ENCODE results near the gene HBA2.
"Not testable (repeated sequence)": the region's sequence is repeated elsewhere in the genome, so short reads cannot be mapped to it uniquely, and the experiment has no call there.

The HBA2 gene

DNA sequence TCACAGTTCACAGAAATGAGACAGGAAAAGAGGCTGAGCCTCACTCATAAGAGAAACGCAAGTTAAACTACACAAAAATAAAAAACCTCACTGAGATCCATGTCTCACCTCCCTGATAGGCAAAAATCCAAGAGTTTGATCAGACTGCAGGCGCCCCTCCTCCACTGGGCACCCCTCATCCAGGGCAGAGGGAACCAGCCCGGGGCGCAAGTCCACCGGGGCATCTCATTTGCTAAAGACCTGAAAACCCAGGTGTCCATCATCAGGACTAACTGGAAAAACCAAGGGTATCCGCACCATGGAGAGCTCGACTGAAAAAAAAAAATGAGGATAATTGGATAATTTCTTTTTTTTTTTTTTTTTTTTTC lies 17.7 kb upstream of the HBA2 start:
- no peak for DNase-seq (ENCODE audit: low spot score)

DNA sequence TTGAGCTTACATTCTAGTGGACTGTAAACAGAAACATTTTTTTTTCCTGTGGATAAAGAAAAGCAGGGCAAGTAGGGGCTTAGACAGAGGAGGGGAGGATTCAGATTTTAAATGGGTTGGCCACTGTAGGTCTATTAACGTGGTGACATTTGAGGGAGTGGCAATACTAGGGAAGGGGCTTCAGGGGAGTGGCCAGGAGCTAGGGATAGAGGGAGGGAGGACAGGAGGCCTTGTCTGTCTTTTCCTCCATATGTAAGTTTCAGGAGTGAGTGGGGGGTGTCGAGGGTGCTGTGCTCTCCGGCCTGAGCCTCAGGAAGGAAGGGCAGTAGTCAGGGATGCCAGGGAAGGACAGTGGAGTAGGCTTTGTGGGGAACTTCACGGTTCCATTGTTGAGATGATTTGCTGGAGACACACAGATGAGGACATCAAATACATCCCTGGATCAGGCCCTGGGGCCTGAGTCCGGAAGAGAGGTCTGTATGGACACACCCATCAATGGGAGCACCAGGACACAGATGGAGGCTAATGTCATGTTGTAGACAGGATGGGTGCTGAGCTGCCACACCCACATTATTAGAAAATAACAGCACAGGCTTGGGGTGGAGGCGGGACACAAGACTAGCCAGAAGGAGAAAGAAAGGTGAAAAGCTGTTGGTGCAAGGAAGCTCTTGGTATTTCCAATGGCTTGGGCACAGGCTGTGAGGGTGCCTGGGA lies 13.4 kb upstream of the HBA2 start:
- DNase-seq (ENCODE audit: low spot score): no peak

- DNase-seq (ENCODE audit: low spot score): not testable (repeated sequence)
Observed at GRCh38 chr16:160242-160641, 12.4 kb upstream of the HBA2 start.

GRCh38 chr16:160691-161190 lies 11.9 kb upstream of the HBA2 start:
- DNase-seq (ENCODE audit: low spot score): no peak

- DNase-seq (ENCODE audit: low spot score): no peak
Observed at GRCh38 chr16:162271-162991, 10.2 kb upstream of the HBA2 start.

DNA sequence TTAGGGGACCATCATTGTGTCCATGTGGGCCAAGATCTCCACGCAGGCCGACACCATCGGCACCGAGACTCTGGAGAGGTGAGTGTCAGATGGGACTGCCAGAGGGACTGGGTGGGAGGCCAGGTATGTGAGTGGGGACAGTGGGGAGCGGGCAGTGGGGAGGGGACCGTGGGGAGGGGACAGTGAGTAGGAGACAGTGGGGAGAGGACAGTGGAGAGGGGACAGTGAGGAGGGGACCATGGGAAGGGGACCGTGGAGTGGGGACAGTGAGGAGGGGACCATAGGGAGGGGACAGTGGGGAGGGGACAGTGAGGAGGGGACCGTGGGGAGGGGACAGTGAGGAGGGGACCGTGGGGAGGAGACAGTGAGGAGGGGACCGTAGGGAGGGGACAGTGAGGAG lies 9.5 kb upstream of the HBA2 start:
- not testable (repeated sequence) for DNase-seq (ENCODE audit: low spot score)

GRCh38 chr16:163696-164095 lies 9.0 kb upstream of the HBA2 start:
- DNase-seq (ENCODE audit: low spot score): not testable (repeated sequence)

GRCh38 chr16:164134-164823 lies 8.4 kb upstream of the HBA2 start:
- DNase-seq (ENCODE audit: low spot score): not testable (repeated sequence)

GRCh38 chr16:164827-165538 lies 7.7 kb upstream of the HBA2 start:
- DNase-seq (ENCODE audit: low spot score): no peak

DNA sequence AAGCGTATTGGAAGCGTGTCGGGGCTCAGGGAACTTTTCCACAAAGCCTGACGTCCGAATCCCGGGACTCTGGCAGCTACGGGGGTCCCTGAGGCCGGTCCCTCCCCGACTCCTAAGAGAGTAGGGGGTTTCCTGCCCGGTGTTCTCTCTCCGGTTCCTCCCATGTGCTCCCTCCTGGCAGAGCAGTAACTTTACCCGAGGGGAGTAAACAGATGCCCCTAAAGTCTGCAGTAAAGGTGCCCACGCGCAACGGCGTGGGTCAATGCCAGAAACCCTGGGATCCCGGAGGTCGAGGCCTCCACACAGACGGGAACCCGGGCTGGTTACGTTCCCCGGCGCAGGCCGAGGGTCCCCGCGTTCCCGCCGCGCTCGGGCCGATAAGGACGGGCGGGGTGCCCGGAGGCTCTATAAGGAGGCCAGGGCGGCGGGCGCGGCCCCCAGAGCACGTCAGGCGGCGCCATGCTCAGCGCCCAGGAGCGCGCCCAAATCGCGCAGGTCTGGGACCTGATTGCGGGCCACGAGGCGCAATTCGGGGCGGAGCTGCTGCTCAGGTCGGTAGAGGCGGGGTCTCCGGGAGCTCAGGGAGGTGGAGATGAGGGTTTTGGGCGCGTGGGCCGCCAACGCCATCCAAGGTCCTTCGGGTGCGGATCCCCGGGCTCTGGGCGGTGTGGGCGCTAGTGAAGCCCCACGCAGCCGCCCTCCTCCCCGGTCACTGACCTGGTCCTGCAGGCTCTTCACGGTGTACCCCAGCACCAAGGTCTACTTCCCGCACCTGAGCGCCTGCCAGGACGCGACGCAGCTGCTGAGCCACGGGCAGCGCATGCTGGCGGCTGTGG lies 6.9 kb upstream of the HBA2 start, which contains the start of gene HBM:
Gene HBM, plus strand, starts transcription at position 440 of the 836 bp plus-strand sequence. Its CDS starts 20 bp downstream, at position 460.
- DNase-seq (ENCODE audit: low spot score): no peak

DNA sequence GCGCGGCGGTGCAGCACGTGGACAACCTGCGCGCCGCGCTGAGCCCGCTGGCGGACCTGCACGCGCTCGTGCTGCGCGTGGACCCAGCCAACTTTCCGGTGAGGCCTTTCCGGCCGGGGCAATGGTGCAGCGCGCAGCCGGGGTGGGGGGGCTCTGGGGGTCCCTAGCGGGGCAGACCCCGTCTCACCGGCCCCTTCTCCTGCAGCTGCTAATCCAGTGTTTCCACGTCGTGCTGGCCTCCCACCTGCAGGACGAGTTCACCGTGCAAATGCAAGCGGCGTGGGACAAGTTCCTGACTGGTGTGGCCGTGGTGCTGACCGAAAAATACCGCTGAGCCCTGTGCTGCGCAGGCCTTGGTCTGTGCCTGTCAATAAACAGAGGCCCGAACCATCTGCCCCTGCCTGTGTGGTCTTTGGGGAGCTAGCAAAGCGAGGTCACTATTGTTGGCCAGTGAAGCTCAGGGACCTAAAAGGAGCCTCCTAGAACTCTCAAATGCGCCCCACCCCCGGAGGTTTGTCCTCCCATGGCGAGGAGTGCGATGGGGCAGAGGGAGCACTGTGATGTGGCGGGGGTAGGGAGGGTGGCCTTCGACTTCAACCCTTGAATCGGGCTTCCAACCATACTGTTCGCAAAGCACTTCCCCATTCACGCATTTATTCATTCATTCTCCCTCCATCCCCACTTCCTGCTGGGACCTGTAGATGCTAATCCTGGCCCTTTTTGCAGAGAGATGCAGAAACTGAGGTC lies 6.1 kb upstream of the HBA2 start:
- DNase-seq (ENCODE audit: low spot score): no peak

DNA sequence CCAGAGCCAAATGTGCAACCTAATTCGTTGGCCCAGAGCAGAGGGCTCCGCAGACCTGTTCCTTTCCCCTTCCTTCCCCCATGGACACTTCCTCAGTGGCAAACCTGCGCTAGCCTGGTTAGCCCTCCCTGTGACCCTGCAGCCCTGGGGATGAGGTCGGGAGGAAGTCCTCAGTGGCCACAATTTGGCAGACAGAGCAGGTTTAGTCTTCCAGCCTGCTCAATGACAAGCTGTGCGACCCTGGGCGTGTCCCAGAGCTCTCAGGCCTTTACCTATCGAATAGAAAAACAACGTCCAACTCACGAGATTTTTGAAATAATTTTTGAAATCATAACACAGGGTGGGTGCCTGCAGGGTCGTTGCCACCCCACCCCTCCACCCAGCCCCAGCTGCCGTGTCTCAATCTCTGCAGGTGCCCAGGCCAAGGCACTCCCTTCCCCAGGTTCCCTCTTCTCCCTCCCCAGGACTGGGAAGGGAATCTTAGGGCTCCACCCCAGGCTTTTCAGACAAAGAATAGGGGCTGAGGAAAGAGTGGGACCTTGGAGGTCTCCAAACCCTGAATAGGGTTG lies 5.5 kb upstream of the HBA2 start:
- DNase-seq (ENCODE audit: low spot score): no peak

GRCh38 chr16:168424-168823 lies 4.3 kb upstream of the HBA2 start:
- no peak for DNase-seq (ENCODE audit: low spot score)

- no peak for DNase-seq (ENCODE audit: low spot score)
Observed at GRCh38 chr16:169014-169413, 3.7 kb upstream of the HBA2 start.

GRCh38 chr16:170088-170507 lies 2.6 kb upstream of the HBA2 start:
- DNase-seq (ENCODE audit: low spot score): not testable (repeated sequence)

- no peak for DNase-seq (ENCODE audit: low spot score)
Observed at GRCh38 chr16:170788-171187, 1.9 kb upstream of the HBA2 start.

DNA sequence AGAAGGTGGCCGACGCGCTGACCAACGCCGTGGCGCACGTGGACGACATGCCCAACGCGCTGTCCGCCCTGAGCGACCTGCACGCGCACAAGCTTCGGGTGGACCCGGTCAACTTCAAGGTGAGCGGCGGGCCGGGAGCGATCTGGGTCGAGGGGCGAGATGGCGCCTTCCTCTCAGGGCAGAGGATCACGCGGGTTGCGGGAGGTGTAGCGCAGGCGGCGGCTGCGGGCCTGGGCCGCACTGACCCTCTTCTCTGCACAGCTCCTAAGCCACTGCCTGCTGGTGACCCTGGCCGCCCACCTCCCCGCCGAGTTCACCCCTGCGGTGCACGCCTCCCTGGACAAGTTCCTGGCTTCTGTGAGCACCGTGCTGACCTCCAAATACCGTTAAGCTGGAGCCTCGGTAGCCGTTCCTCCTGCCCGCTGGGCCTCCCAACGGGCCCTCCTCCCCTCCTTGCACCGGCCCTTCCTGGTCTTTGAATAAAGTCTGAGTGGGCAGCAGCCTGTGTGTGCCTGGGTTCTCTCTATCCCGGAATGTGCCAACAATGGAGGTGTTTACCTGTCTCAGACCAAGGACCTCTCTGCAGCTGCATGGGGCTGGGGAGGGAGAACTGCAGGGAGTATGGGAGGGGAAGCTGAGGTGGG lies 657 bp downstream of the HBA2 start:
- not testable (repeated sequence) for DNase-seq (ENCODE audit: low spot score)

- not testable (repeated sequence) for DNase-seq (ENCODE audit: low spot score)
Observed at GRCh38 chr16:173928-174769, 1.5 kb downstream of the HBA2 start.
